Thoracic aorta (tissue), 2 donors: ENCODE data around the gene CAMK2D. TPM values are rescaled to one million over a fixed set of nuclear protein-coding genes. Genes with fewer than 3 reads are reported as not detected.

Experiments
- ATAC-seq: fragments of 150-250 bp; one replicate; pipeline ENCODE4 v1.8.0; 2017; ENCODE audit warnings: low read depth; ENCODE audit not compliant: insufficient number of reproducible peaks, low FRiP score
- DNase-seq: peaks from one replicate; pipeline ENCODE4 v3.0.0-alpha.2; 2020; ENCODE audit warnings: low spot score
- H3K27ac ChIP-seq, 2 donors: fragments of 200-600 bp; sonication (generic); 1 replicate in 1 of 2; 2 replicates in 1 of 2; pipeline ENCODE4 v1.5.1; 2016; ENCODE audit warnings: mild to moderate bottlenecking in 2 of 2, moderate library complexity in 2 of 2
- H3K27me3 ChIP-seq: fragments of 200-600 bp; sonication (generic); replicated peaks from 2 replicates; pipeline ENCODE4 v1.6.0; 2016; ENCODE audit warnings: mild to moderate bottlenecking; ENCODE audit not compliant: insufficient read depth
- H3K36me3 ChIP-seq: fragments of 200-600 bp; sonication (generic); one replicate; pipeline ENCODE4 v1.5.1; 2016
- H3K4me1 ChIP-seq, 2 donors: fragments of 200-600 bp; sonication (generic); 1 replicate in 1 of 2; 2 replicates in 1 of 2; pipeline versions ENCODE4 v1.5.1 to v1.6.0; 2016; ENCODE audit warnings: low read depth in 2 of 2, mild to moderate bottlenecking in 1 of 2; ENCODE audit not compliant: control insufficient read depth in 1 of 2
- H3K4me3 ChIP-seq: fragments of 200-600 bp; sonication (generic); 2 replicates; pipeline ENCODE4 v1.5.1; 2016; ENCODE audit warnings: mild to moderate bottlenecking
- H3K9me3 ChIP-seq: fragments of 200-600 bp; sonication (generic); 2 replicates; pipeline ENCODE4 v1.5.1; 2016
- CTCF ChIP-seq: fragments of 200-600 bp; sonication (generic); IDR thresholded peaks from one replicate; pipeline ENCODE4 v1.5.1; 2019; ENCODE audit warnings: antibody characterized with exemption
- total RNA-seq, 2 donors: library from RNA; depleted of rRNA; stranded (reverse); fragments of >200 nt; gene quantifications; one replicate each; pipeline versions ENCODE4 v1.1.0 to v1.2.3, GENCODE V29; 2016

The CAMK2D gene
- total RNA-seq, 2 donors from 2014 or later, result 50.6 to 70.1 TPM

- H3K27me3 ChIP-seq, result no peaks in the 10 kb centered on the region
- peaks cover 23 to 67% of the 10 kb centered on the region in 2 donors for H3K4me1 ChIP-seq
- H3K4me3 ChIP-seq, result no peak overlapping the region
- no peak for TF ChIP-seq CTCF
- ATAC-seq (no peak), DNase-seq (no peak)
- no peaks in the 10 kb centered on the region for H3K36me3 ChIP-seq
- no peak overlapping the region for H3K27ac ChIP-seq
- H3K9me3 ChIP-seq, result no peaks in the 10 kb centered on the region
Measured at GRCh38 chr4:113440371-113440770, 321.2 kb downstream of the CAMK2D start.

GRCh38 chr4:113438596-113438995 lies 322.9 kb downstream of the CAMK2D start:
- no peak for DNase-seq
- no peak overlapping the region for H3K4me3 ChIP-seq
- no peaks in the 10 kb centered on the region for H3K27me3 ChIP-seq
- no peak for ATAC-seq
- H3K9me3 ChIP-seq, result no peaks in the 10 kb centered on the region
- peaks cover 22 to 66% of the 10 kb centered on the region in 2 donors for H3K4me1 ChIP-seq
- no peak overlapping the region for H3K27ac ChIP-seq
- TF ChIP-seq CTCF, result no peak
- H3K36me3 ChIP-seq, result no peaks in the 10 kb centered on the region

- Histone ChIP-seq H3K27ac (peak overlapping the region; percentile 40 to 69), H3K4me1 (peaks cover 22 to 65% of the 10 kb centered on the region in 2 donors), H3K27me3 (no peaks in the 10 kb centered on the region), H3K9me3 (no peaks in the 10 kb centered on the region), H3K36me3 (no peaks in the 10 kb centered on the region), H3K4me3 (no peak overlapping the region)
- TF ChIP-seq CTCF, result no peak
- ATAC-seq, result no peak
- no peak for DNase-seq
Measured at GRCh38 chr4:113437129-113437528, 324.4 kb downstream of the CAMK2D start.

GRCh38 chr4:113436360-113436759 lies 325.2 kb downstream of the CAMK2D start:
- H3K36me3 ChIP-seq, result no peaks in the 10 kb centered on the region
- H3K4me1 ChIP-seq, result peaks cover 22 to 65% of the 10 kb centered on the region in 2 donors
- H3K27me3 ChIP-seq, result no peaks in the 10 kb centered on the region
- no peak for DNase-seq
- peak overlapping the region; percentile 40 to 69 for H3K27ac ChIP-seq
- no peak for TF ChIP-seq CTCF
- H3K4me3 ChIP-seq, result peak overlapping the region; percentile 49
- no peak for ATAC-seq
- no peaks in the 10 kb centered on the region for H3K9me3 ChIP-seq

- H3K36me3 ChIP-seq, result no peaks in the 10 kb centered on the region
- peak overlapping the region; percentile 40 to 69 for H3K27ac ChIP-seq
- H3K9me3 ChIP-seq, result no peaks in the 10 kb centered on the region
- DNase-seq (no peak), ATAC-seq (peak; percentile 89)
- TF ChIP-seq CTCF, result no peak
- peak overlapping the region; percentile 49 for H3K4me3 ChIP-seq
- no peaks in the 10 kb centered on the region for H3K27me3 ChIP-seq
- H3K4me1 ChIP-seq, result peaks cover 22 to 65% of the 10 kb centered on the region in 2 donors
Measured at GRCh38 chr4:113435893-113436292, 325.6 kb downstream of the CAMK2D start.
